ENCODE data around the gene CCDC88C. TPM values are rescaled to one million over a fixed set of nuclear protein-coding genes. Genes with fewer than 3 reads are reported as not detected.

Gene CCDC88C
- total RNA-seq, 2 experiments from 2014 or later: 269 to 287 TPM

DNA sequence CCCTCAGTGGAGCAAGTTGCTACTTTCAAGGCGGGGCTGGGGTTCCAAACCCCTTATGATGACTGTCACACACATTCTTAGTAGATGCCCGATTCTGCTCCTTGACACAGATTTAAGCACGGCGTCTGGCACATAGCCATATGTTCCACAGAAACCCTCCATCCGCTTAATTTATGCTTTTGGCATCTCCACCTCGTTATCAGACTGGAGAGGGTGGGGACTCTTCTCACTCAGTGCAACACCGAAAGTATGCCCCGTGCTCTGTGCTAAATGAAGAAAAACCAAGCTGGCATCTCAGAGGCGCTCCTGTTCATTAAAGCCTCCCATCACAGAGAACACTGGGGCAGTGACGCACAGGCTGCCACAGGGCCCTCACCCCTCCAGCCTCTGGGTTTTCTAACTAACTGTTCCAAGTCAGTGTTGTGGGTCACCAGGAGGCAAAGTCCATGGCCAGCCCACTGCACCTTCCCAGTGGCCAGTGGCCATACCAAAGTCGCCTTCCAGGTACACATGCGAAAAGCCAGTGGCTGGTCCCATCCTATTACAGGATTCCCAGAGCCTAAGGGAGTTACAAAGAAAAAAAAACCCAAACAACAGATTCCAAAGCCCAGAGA lies 27.3 kb downstream of the CCDC88C start:
- Mint-ChIP-seq H3K4me1 (ENCODE audit: low read depth) (peaks cover 92% of the 10 kb centered on the region), H3K9me3 (no peaks in the 10 kb centered on the region), H3K36me3 (ENCODE audit: low read depth) (peaks cover 65% of the 10 kb centered on the region), H3K4me3 (peak overlapping the region; percentile 65), H3K27me3 (no peaks in the 10 kb centered on the region), H3K27ac (peak overlapping the region; percentile 98)
- peaks cover 36% of the 10 kb centered on the region for H3K36me3 ChIP-seq (ENCODE audit: insufficient read depth, low read length)
- intact Hi-C loops (cut with DNase I, micrococcal nuclease): no loop called here
- TF ChIP-seq, protein P1, sequence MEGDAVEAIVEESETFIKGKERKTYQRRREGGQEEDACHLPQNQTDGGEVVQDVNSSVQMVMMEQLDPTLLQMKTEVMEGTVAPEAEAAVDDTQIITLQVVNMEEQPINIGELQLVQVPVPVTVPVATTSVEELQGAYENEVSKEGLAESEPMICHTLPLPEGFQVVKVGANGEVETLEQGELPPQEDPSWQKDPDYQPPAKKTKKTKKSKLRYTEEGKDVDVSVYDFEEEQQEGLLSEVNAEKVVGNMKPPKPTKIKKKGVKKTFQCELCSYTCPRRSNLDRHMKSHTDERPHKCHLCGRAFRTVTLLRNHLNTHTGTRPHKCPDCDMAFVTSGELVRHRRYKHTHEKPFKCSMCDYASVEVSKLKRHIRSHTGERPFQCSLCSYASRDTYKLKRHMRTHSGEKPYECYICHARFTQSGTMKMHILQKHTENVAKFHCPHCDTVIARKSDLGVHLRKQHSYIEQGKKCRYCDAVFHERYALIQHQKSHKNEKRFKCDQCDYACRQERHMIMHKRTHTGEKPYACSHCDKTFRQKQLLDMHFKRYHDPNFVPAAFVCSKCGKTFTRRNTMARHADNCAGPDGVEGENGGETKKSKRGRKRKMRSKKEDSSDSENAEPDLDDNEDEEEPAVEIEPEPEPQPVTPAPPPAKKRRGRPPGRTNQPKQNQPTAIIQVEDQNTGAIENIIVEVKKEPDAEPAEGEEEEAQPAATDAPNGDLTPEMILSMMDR (IDR thresholded peaks at IDR 0.05): no peak
- ChIA-PET CTCF (interaction anchor here (1.7 to 2.6 kb wide), 2 partner anchors 10 to 13 kb away, joined by 4 to 9 read pairs; no protein-coding TSS in a partner anchor), POLR2A (interaction anchor here (0.7 to 3.1 kb wide), 4 partner anchors 15 to 28 kb away, joined by 4 to 12 read pairs (median 4); partner anchors contain the start of gene CCDC88C)
- peaks cover 100% of the 10 kb centered on the region for H3K4me1 ChIP-seq (ENCODE audit: insufficient read depth, low read length)
- no peaks in the 10 kb centered on the region for H3K9me3 ChIP-seq (ENCODE audit: control insufficient read depth in 1 of 2, insufficient read depth in 1 of 2, low read length in 2 of 2)
- DNase-seq: peak in 3 of 14 experiments; percentile 30 to 61 (median 56)
- ATAC-seq (ENCODE audit: poor library complexity): peak; percentile 57
- no peak overlapping the region for H3K4me3 ChIP-seq (ENCODE audit: low read length)
- peak overlapping the region; percentile 46 to 63 for H3K27ac ChIP-seq (ENCODE audit: low read depth in 1 of 2, low read length in 2 of 2)
- no peaks in the 10 kb centered on the region for H3K27me3 ChIP-seq (ENCODE audit: control insufficient read depth in 1 of 2, insufficient read depth in 2 of 2, low read length in 2 of 2)

DNA sequence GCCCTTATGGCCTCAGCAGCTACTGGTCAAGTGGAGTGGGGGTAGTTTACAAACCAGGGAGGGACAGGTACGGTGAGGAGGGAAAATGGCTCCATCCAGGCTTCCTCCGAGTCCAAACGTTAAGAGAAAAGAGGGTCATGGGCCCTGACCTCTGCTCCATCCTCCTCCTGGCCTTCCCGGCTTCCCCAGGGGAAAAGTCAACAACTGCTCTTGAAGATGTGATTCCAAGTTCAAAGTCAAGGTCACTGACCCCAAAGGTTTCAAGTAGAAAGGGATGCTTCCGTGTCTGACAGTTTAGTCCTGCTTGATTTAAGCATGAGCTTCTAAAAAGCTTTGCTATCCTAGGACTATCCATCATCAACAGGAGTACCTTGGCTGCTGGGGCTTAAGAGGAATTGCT lies 28.5 kb downstream of the CCDC88C start:
- H3K27me3 Mint-ChIP-seq: no peaks in the 10 kb centered on the region

DNA sequence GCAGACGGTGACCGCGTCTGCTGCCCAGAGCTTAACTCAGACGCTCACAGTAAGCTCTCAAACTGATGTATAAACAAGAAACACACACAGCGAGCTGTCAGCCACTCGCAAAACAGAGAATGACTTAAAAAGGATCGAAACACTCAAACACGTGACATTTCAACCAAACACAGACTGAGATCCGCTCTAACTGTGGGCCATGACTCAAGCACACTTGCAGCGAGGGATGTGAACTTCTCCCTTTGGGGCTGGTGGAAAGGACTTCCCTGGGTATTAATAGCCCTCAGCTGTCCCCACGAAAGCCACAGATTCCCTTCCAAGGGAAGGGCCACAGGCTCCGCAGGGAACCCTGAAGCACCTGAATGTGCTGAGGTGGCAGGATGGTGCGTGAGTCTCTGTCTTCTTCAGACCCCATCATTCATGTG lies 29.1 kb downstream of the CCDC88C start:
- DNase-seq (peak in 10 of 14 experiments; percentile 32 to 82 (median 48)), ATAC-seq (ENCODE audit: poor library complexity) (peak; percentile 81)
- Histone ChIP-seq H3K9me3 (ENCODE audit: control insufficient read depth in 1 of 2, insufficient read depth in 1 of 2, low read length in 2 of 2) (no peaks in the 10 kb centered on the region), H3K36me3 (ENCODE audit: insufficient read depth, low read length) (peaks cover 32% of the 10 kb centered on the region), H3K4me3 (ENCODE audit: low read length) (peak overlapping the region; percentile 17), H3K4me1 (ENCODE audit: insufficient read depth, low read length) (peaks cover 100% of the 10 kb centered on the region), H3K27me3 (ENCODE audit: control insufficient read depth in 1 of 2, insufficient read depth in 2 of 2, low read length in 2 of 2) (no peaks in the 10 kb centered on the region), H3K27ac (ENCODE audit: low read depth in 1 of 2, low read length in 2 of 2) (peak overlapping the region; percentile 44 to 50)
- H3K4me1 Mint-ChIP-seq (ENCODE audit: low read depth): peaks cover 92% of the 10 kb centered on the region
- H3K27ac Mint-ChIP-seq: peak overlapping the region; percentile 88
- ChIA-PET CTCF (interaction anchor here (1.2 to 1.8 kb wide), 4 partner anchors 10 to 65 kb away, joined by 3 to 4 read pairs (median 3); no protein-coding TSS in a partner anchor), POLR2A (interaction anchor here (0.8 to 3.1 kb wide), 9 partner anchors 9 to 39 kb away, joined by 3 to 15 read pairs (median 6); partner anchors contain the start of gene CCDC88C)
- H3K27me3 Mint-ChIP-seq: no peaks in the 10 kb centered on the region
- intact Hi-C loops (cut with DNase I, micrococcal nuclease): loop anchor here in 1 of 2 experiments (2.0 kb wide), 2 partner anchors 16 kb away; no protein-coding TSS in a partner anchor
- no peaks in the 10 kb centered on the region for H3K9me3 Mint-ChIP-seq
- H3K36me3 Mint-ChIP-seq (ENCODE audit: low read depth): peaks cover 67% of the 10 kb centered on the region
- H3K4me3 Mint-ChIP-seq: peak overlapping the region; percentile 72
- TF ChIP-seq, protein P1 (IDR thresholded peaks at IDR 0.05): no peak

More for the DNA sequence above, 28.5 kb downstream of the CCDC88C start:
- H3K27me3 ChIP-seq (ENCODE audit: control insufficient read depth in 1 of 2, insufficient read depth in 2 of 2, low read length in 2 of 2): no peaks in the 10 kb centered on the region
- TF ChIP-seq, protein P1 (IDR thresholded peaks at IDR 0.05): no peak
- POLR2A ChIA-PET: interaction anchor here (1.1 to 3.1 kb wide), 3 partner anchors 14 to 17 kb away, joined by 3 to 15 read pairs (median 12); no protein-coding TSS in a partner anchor
- H3K36me3 Mint-ChIP-seq (ENCODE audit: low read depth): peaks cover 67% of the 10 kb centered on the region
- intact Hi-C loops (cut with DNase I, micrococcal nuclease): loop anchor here in 1 of 2 experiments (2.0 kb wide), 2 partner anchors 16 kb away; no protein-coding TSS in a partner anchor
- H3K4me1 Mint-ChIP-seq (ENCODE audit: low read depth): peaks cover 92% of the 10 kb centered on the region
- peaks cover 28% of the 10 kb centered on the region for H3K36me3 ChIP-seq (ENCODE audit: insufficient read depth, low read length)
- peak overlapping the region; percentile 44 to 50 for H3K27ac ChIP-seq (ENCODE audit: low read depth in 1 of 2, low read length in 2 of 2)
- peak overlapping the region; percentile 72 for H3K4me3 Mint-ChIP-seq
- no peaks in the 10 kb centered on the region for H3K9me3 ChIP-seq (ENCODE audit: control insufficient read depth in 1 of 2, insufficient read depth in 1 of 2, low read length in 2 of 2)
- ATAC-seq (ENCODE audit: poor library complexity): no peak
- peaks cover 100% of the 10 kb centered on the region for H3K4me1 ChIP-seq (ENCODE audit: insufficient read depth, low read length)
- CTCF ChIA-PET: interaction anchor here (1.8 kb wide), 1 partner anchor 37 kb away, joined by 3 read pairs; no protein-coding TSS in a partner anchor
- H3K9me3 Mint-ChIP-seq: no peaks in the 10 kb centered on the region
- peak overlapping the region; percentile 88 for H3K27ac Mint-ChIP-seq
- H3K4me3 ChIP-seq (ENCODE audit: low read length): no peak overlapping the region
- no peak for DNase-seq
